ENCODE results near the gene FAHD1.

FAHD1 gene

DNA sequence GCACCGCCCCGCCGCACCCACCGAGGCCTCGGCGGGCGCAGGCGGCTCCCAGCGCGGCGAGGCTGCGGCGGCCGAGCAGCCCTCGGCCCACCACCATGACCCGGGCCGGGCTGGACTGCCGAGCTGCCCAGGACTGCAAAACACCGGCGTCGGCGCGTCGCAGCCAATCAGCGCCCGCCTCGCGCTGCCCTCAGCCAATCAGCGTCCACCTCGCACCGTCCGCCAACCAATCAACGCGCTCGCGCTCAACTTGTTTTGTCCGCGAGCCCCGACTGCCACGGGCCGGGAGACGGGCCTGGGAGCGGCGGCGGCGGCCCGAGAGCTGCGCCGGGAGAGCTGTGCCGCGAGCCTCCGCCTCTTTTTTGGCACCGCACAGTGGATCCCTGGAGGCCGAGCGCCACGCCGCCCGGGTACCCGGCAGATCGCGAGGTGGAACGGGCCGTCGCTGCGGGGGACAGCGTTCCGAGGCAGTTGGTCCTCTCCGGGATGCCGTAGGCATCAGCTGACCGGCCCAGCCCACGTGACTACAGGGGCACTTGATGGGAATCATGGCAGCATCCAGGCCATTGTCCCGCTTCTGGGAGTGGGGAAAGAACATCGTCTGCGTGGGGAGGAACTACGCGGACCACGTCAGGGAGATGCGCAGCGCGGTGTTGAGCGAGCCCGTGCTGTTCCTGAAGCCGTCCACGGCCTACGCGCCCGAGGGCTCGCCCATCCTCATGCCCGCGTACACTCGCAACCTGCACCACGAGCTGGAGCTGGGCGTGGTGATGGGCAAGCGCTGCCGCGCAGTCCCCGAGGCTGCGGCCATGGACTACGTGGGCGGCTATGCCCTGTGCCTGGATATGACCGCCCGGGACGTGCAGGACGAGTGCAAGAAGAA lies at the start of gene FAHD1, which contains the start of gene HAGH:
Gene FAHD1, plus strand, starts transcription at position 516 of the 883 bp plus-strand sequence. Its CDS starts 33 bp downstream, at position 549.
Gene HAGH, minus strand, starts transcription at position 135 of the 883 bp plus-strand sequence. Its CDS starts 38 bp downstream, at position 97.
- DNase-seq = peak; percentile 91
- Histone ChIP-seq H3K4me1 (ENCODE audit: insufficient read depth, low read length) (peaks cover 53% of the 10 kb centered on the region), H2AFZ (ENCODE audit: low read depth, low read length) (peak within 1 kb of the TSS; percentile 99), H3K9me3 (ENCODE audit: insufficient read depth, low read length, severe bottlenecking) (no peaks in the 10 kb centered on the region), H4K20me1 (ENCODE audit: insufficient read depth, low read length) (peaks cover 18% of the 10 kb centered on the region), H3K36me3 (ENCODE audit: insufficient read depth, low read length) (peaks cover 23% of the 10 kb centered on the region), H3K4me2 (ENCODE audit: insufficient read depth, low read length) (peak within 1 kb of the TSS; percentile 90), H3K9ac (ENCODE audit: low read depth, low read length) (peak within 1 kb of the TSS; percentile 73), H3K79me2 (ENCODE audit: insufficient read depth, low read length) (peaks cover 55% of the 10 kb centered on the region), H3K4me3 (ENCODE audit: low read depth in 1 of 2, low read length in 2 of 2) (peak within 1 kb of the TSS; percentile 57 to 95), H3K27ac (ENCODE audit: low read length) (peak within 1 kb of the TSS; percentile 70), H3K27me3 (ENCODE audit: insufficient read depth, low read length, poor library complexity) (no peaks in the 10 kb centered on the region)
- ATAC-seq (ENCODE audit: insufficient read depth, low read depth) = peak; percentile 90
- TF ChIP-seq EZH2 (IDR thresholded peaks at IDR 0.05; ENCODE audit: borderline replicate concordance, low read depth, low read length, severe bottlenecking) = no peak
- TF ChIP-seq CTCF (IDR thresholded peaks at IDR 0.05; ENCODE audit: borderline replicate concordance, extremely low read depth, low read length, poor library complexity, severe bottlenecking) = no peak

DNA sequence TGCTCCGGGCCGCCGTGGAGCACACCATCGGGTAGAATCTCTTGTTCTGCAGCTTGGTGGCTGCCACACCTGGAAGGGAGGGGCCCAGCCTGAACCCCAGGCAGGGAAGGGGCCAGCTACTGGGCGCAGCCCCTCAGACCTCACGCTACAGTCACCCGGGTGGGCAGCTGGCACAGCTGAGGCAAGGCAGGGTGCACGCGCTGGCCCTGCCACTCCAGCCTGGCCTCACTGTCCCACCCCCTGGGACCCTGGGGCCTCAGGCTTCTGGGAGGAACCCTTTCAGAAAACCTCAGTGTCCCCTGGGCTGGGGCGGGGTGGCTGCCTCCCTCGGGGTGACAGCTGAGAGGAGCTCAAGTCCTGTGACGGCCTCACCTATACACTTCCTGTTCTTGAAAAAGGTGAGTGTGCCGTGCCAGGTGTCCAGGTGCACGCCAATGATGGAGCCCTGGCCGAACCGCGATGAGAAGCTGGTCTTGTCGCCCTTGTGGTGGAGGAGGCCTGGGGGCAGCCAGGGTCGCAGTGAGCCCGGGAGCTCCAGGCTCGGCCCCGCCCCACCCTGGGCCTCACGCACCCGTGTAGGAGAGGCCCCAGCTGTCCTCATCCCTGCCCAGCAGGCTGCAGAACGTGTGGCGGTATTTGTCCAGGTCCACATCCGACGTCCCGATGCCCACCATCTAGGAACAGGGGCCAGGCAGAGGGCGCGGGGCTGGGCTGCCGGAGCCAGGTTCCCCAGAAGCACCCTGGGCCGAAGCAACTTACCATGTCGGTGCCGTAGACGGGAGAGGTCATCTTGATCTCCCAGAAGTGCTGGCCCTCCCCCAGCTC lies 49.4 kb upstream of the FAHD1 start:
- Histone ChIP-seq H4K20me1 (ENCODE audit: insufficient read depth, low read length) (peaks cover 70% of the 10 kb centered on the region), H3K79me2 (ENCODE audit: insufficient read depth, low read length) (peaks cover 69% of the 10 kb centered on the region), H3K4me2 (ENCODE audit: insufficient read depth, low read length) (no peak overlapping the region), H2AFZ (ENCODE audit: low read depth, low read length) (no peak overlapping the region), H3K9me3 (ENCODE audit: insufficient read depth, low read length, severe bottlenecking) (no peaks in the 10 kb centered on the region), H3K4me1 (ENCODE audit: insufficient read depth, low read length) (peaks cover 44% of the 10 kb centered on the region), H3K4me3 (ENCODE audit: low read depth in 1 of 2, low read length in 2 of 2) (no peak overlapping the region), H3K27ac (ENCODE audit: low read length) (no peak overlapping the region), H3K9ac (ENCODE audit: low read depth, low read length) (no peak overlapping the region), H3K36me3 (ENCODE audit: insufficient read depth, low read length) (peaks cover 65% of the 10 kb centered on the region), H3K27me3 (ENCODE audit: insufficient read depth, low read length, poor library complexity) (no peaks in the 10 kb centered on the region)
- TF ChIP-seq CTCF (IDR thresholded peaks at IDR 0.05; ENCODE audit: borderline replicate concordance, extremely low read depth, low read length, poor library complexity, severe bottlenecking) (no peak), EZH2 (IDR thresholded peaks at IDR 0.05; ENCODE audit: borderline replicate concordance, low read depth, low read length, severe bottlenecking) (no peak)
- DNase-seq (no peak), ATAC-seq (ENCODE audit: insufficient read depth, low read depth) (no peak)

- H3K4me3 ChIP-seq (ENCODE audit: low read depth in 1 of 2, low read length in 2 of 2) = no peak overlapping the region
- peaks cover 44% of the 10 kb centered on the region for H3K4me1 ChIP-seq (ENCODE audit: insufficient read depth, low read length)
These were observed 48.5 kb upstream of the FAHD1 start for GRCh38 chr16:1778200-1779179.

More at GRCh38 chr16:1778200-1779179, 48.5 kb upstream of the FAHD1 start:
- Histone ChIP-seq H4K20me1 (ENCODE audit: insufficient read depth, low read length) (peaks cover 75% of the 10 kb centered on the region), H2AFZ (ENCODE audit: low read depth, low read length) (no peak overlapping the region), H3K4me2 (ENCODE audit: insufficient read depth, low read length) (no peak overlapping the region), H3K9ac (ENCODE audit: low read depth, low read length) (no peak overlapping the region), H3K9me3 (ENCODE audit: insufficient read depth, low read length, severe bottlenecking) (no peaks in the 10 kb centered on the region), H3K79me2 (ENCODE audit: insufficient read depth, low read length) (peaks cover 67% of the 10 kb centered on the region), H3K36me3 (ENCODE audit: insufficient read depth, low read length) (peaks cover 70% of the 10 kb centered on the region), H3K27ac (ENCODE audit: low read length) (no peak overlapping the region), H3K27me3 (ENCODE audit: insufficient read depth, low read length, poor library complexity) (no peaks in the 10 kb centered on the region)
- DNase-seq (no peak), ATAC-seq (ENCODE audit: insufficient read depth, low read depth) (no peak)
- TF ChIP-seq EZH2 (IDR thresholded peaks at IDR 0.05; ENCODE audit: borderline replicate concordance, low read depth, low read length, severe bottlenecking) (no peak), CTCF (IDR thresholded peaks at IDR 0.05; ENCODE audit: borderline replicate concordance, extremely low read depth, low read length, poor library complexity, severe bottlenecking) (no peak)

Data from DND-41 (cell line).